ENCODE results near the gene RSRC1. TPM values are rescaled to one million over a fixed set of nuclear protein-coding genes. Genes with fewer than 3 reads are reported as not detected.

Gene RSRC1
- total and polyA plus RNA-seq, 2 experiments from 2014 or later: 22.6 to 34.1 TPM

- Histone ChIP-seq H4K20me1 (ENCODE audit: insufficient read depth, poor library complexity, severe bottlenecking) (no peaks in the 10 kb centered on the region), H3K4me2 (no peak overlapping the region), H3K9me2 (replicated peaks; ENCODE audit: insufficient read depth) (no peaks in the 10 kb centered on the region), H3K27ac (no peak overlapping the region), H3K9me3 (ENCODE audit: low read depth) (no peaks in the 10 kb centered on the region), H3K79me2 (no peaks in the 10 kb centered on the region), H3K4me3 (no peak overlapping the region), H3K27me3 (peaks cover 41% of the 10 kb centered on the region), H3K36me3 (replicated peaks; ENCODE audit: insufficient read depth, low read depth) (no peaks in the 10 kb centered on the region), H2AFZ (no peak overlapping the region), H3K4me1 (ENCODE audit: insufficient read depth) (no peaks in the 10 kb centered on the region)
- WGBS (ENCODE audit: low lambda C conversion rate, missing lambda C conversion rate): 11% methylated on average over 1 of the region's 1 CpG
- TF ChIP-seq EZH2phosphoT487 (IDR thresholded peaks at IDR 0.05; ENCODE audit: low read depth, severe bottlenecking, unreplicated experiment) (no peak), CTCF (IDR thresholded peaks at IDR 0.05; ENCODE audit: poor library complexity) (no peak), EZH2 (IDR thresholded peaks at IDR 0.05; ENCODE audit: borderline replicate concordance) (no peak)
- DNase-seq (ENCODE audit: low spot score): no peak
These were observed 23.5 kb upstream of the RSRC1 start for GRCh38 chr3:158086361-158086760.

- H3K36me3 ChIP-seq (replicated peaks; ENCODE audit: insufficient read depth, low read depth): no peaks in the 10 kb centered on the region
- H3K4me2 ChIP-seq: no peak overlapping the region
- no peaks in the 10 kb centered on the region for H3K79me2 ChIP-seq
- peaks cover 45% of the 10 kb centered on the region for H3K27me3 ChIP-seq
- H3K9me3 ChIP-seq (ENCODE audit: low read depth): no peaks in the 10 kb centered on the region
- no peaks in the 10 kb centered on the region for H4K20me1 ChIP-seq (ENCODE audit: insufficient read depth, poor library complexity, severe bottlenecking)
- no peak for TF ChIP-seq EZH2 (IDR thresholded peaks at IDR 0.05; ENCODE audit: borderline replicate concordance)
- TF ChIP-seq EZH2phosphoT487 (IDR thresholded peaks at IDR 0.05; ENCODE audit: low read depth, severe bottlenecking, unreplicated experiment): no peak
- 91% methylated on average over 2 of the region's 2 CpGs for WGBS (ENCODE audit: low lambda C conversion rate, missing lambda C conversion rate)
- H3K27ac ChIP-seq: no peak overlapping the region
- no peak for DNase-seq (ENCODE audit: low spot score)
- H3K4me1 ChIP-seq (ENCODE audit: insufficient read depth): no peaks in the 10 kb centered on the region
- no peak overlapping the region for H2AFZ ChIP-seq
- H3K4me3 ChIP-seq: no peak overlapping the region
- H3K9me2 ChIP-seq (replicated peaks; ENCODE audit: insufficient read depth): no peaks in the 10 kb centered on the region
These were observed 23.1 kb upstream of the RSRC1 start for GRCh38 chr3:158086776-158087175.

GRCh38 chr3:158091531-158091930 is 18.4 kb upstream of the RSRC1 start:
- Histone ChIP-seq H3K9me3 (ENCODE audit: low read depth) (no peaks in the 10 kb centered on the region), H3K4me1 (ENCODE audit: insufficient read depth) (no peaks in the 10 kb centered on the region), H2AFZ (no peak overlapping the region), H3K4me3 (no peak overlapping the region), H3K4me2 (no peak overlapping the region), H3K27ac (no peak overlapping the region), H4K20me1 (ENCODE audit: insufficient read depth, poor library complexity, severe bottlenecking) (no peaks in the 10 kb centered on the region), H3K36me3 (replicated peaks; ENCODE audit: insufficient read depth, low read depth) (no peaks in the 10 kb centered on the region), H3K9me2 (replicated peaks; ENCODE audit: insufficient read depth) (no peaks in the 10 kb centered on the region), H3K27me3 (peaks cover 87% of the 10 kb centered on the region), H3K79me2 (no peaks in the 10 kb centered on the region)
- 5% methylated on average over 5 of the region's 5 CpGs for WGBS (ENCODE audit: low lambda C conversion rate, missing lambda C conversion rate)
- DNase-seq (ENCODE audit: low spot score): no peak
- TF ChIP-seq EZH2phosphoT487 (IDR thresholded peaks at IDR 0.05; ENCODE audit: low read depth, severe bottlenecking, unreplicated experiment): no peak
- TF ChIP-seq EZH2 (IDR thresholded peaks at IDR 0.05; ENCODE audit: borderline replicate concordance): no peak
- peak; percentile 32 for TF ChIP-seq CTCF (IDR thresholded peaks at IDR 0.05; ENCODE audit: poor library complexity)

- no peak overlapping the region for H2AFZ ChIP-seq
- H3K4me2 ChIP-seq: no peak overlapping the region
- 89% methylated on average over 2 of the region's 2 CpGs for WGBS (ENCODE audit: low lambda C conversion rate, missing lambda C conversion rate)
- H3K79me2 ChIP-seq: no peaks in the 10 kb centered on the region
- no peaks in the 10 kb centered on the region for H4K20me1 ChIP-seq (ENCODE audit: insufficient read depth, poor library complexity, severe bottlenecking)
- DNase-seq (ENCODE audit: low spot score): no peak
- no peaks in the 10 kb centered on the region for H3K4me1 ChIP-seq (ENCODE audit: insufficient read depth)
- H3K9me2 ChIP-seq (replicated peaks; ENCODE audit: insufficient read depth): no peaks in the 10 kb centered on the region
- peaks cover 94% of the 10 kb centered on the region for H3K27me3 ChIP-seq
- no peak overlapping the region for H3K27ac ChIP-seq
- TF ChIP-seq EZH2 (IDR thresholded peaks at IDR 0.05; ENCODE audit: borderline replicate concordance) (no peak), CTCF (IDR thresholded peaks at IDR 0.05; ENCODE audit: poor library complexity) (no peak), EZH2phosphoT487 (IDR thresholded peaks at IDR 0.05; ENCODE audit: low read depth, severe bottlenecking, unreplicated experiment) (no peak)
- no peak overlapping the region for H3K4me3 ChIP-seq
- no peaks in the 10 kb centered on the region for H3K36me3 ChIP-seq (replicated peaks; ENCODE audit: insufficient read depth, low read depth)
- H3K9me3 ChIP-seq (ENCODE audit: low read depth): no peaks in the 10 kb centered on the region
These were observed 16.4 kb upstream of the RSRC1 start for GRCh38 chr3:158093526-158093925.

All from hepatocyte (in vitro differentiated cells).